Measurements from ENCODE around the gene LRRC36. TPM values are rescaled to one million over a fixed set of nuclear protein-coding genes. Genes with fewer than 3 reads are reported as not detected.
A peak's percentile ranks its signal among the peaks of the same experiment; 100 is the strongest.

Gene LRRC36
- polyA plus RNA-seq, 4 donors = 2.4 to 10.5 (median 4.7) TPM

DNA sequence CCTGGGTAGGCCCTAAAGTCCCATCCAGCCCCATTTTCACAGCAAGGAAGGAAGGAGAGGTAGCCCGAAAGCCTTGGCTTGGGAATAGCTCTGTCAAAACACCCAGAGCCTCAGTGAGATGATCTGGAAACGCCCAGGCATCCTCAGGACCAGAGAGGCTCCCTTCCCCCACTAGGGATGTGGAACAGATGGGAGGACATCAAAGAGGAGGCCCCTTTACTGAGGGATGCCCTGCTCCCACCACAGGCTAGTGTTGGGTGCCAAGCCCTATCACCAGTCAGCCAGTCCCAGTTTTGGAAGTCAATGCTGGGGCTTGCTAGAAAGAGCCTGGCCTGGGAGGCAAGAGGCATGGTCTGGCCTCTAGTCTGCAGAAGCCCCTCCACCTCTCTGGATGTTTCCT lies 62.0 kb downstream of the LRRC36 start:
- DNase-seq (ENCODE audit: low read depth in 4 of 4, low spot score in 2 of 4) = no peak

DNA sequence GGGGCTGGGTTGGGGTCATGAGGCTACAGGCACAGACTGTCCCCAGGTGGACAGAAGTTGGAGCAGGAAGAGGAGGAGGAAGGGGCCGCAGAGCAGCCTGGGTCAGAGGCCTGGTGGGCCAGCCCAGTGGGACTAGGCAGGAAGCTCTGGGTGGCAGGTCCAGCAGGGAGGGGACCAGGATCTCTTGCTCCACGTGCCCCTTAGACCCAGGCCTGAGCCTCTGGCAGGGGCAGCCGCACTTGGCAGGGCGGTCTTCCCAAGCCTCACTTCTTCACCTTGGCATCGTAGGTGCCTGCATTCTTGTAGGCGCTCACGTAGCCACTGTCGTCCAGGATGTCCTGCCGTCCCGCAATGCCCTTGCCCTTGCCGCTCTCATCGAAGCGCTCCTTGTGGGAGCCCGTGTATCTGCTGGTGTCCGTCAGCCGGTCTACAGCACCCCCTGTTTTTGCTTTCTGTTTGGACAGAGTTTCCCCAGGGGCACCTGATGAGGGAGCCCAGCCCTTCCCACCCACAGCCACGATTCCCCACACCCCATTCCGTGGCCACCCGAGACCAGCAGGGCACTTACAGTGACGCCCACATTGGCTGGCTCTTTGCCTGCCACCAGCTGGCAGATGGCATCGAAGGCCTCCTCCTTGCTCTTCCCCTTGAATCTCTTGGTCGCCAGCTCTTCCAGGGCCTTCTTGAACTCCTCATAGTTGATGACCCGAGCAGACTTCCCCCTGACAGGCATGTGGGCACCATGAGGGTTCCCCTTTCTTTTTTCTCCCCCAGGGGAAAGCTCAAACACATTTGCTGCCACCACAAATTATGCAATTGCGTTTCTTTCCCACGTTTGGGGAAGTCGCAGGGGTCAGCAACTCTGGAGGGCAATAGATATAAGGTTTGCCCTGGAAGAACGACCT lies 63.5 kb downstream of the LRRC36 start:
- DNase-seq (ENCODE audit: low read depth in 4 of 4, low spot score in 2 of 4) = no peak

DNA sequence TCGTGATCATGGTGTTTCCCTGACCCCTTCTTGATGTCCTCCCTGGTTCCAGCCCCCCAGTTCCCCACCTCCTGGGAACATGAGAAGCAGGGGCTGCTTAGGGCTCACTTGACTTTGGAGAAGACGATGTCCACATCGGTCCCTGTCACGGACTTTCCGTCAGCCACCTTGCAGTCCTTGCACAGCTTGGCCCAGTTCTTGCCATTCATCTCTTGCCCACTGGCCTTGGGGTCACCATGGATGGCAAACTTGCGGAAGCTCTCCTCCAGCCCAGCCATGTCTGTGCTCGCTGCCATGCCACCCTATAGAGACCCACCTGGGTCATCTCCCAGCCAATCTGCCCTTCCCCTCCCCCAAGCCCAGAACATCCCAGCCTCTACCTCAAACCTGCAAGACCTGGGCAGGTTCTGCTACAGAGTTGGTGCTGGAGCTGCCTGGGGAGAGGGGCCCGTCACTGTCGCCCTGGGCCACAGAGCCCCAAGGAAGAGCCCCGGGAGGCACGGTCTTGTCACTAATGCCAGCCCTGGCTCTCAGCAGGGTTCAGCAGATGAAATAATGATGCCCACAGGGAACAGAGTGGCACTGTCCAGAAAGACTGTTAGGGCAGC lies 64.3 kb downstream of the LRRC36 start:
- no peak for DNase-seq (ENCODE audit: low read depth in 4 of 4, low spot score in 2 of 4)

DNA sequence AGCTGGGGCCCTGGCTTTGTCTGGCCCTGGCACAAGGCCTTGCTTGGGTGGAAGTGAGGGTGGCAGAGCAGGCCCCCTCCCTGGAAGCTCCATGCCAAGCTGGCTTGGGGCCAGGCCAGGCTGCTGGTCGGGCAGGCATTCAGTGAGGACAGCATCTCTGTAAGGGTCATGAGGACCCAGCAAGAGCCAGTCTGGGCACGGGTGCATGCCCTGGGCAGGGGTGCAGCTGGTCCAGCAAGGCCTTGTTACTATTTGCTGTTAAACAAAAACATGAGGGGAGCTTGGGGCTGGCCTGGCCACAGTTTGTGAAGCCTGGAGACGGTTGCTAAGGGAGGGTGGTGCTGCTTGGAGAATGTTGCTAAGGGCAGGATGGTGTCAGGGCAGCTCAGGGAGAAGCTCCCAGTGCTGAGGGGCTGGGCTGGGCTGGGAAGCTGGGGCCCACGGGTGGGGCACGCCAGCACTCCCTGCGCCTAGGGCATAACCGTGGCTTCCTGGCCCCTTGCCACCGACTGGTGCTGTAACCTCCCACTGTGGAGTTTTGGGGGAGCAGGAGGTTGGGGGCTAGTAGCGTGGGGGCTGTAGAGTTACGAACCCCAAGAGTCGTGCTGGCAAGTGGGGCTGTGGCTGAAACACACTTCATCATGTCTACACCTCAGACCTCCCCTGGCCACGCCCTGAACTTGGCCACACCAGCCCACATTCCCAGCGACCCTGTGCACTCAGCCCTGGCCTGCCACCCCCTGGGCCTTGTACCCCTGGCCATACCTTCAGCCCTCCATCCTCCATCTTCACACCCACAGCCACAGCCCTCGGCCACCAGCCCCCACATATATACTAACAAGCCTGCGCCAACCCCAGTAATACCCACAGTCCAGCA lies 65.0 kb downstream of the LRRC36 start:
- DNase-seq (ENCODE audit: low read depth in 4 of 4, low spot score in 2 of 4) = no peak

GRCh38 chr16:67392301-67393059 lies 65.9 kb downstream of the LRRC36 start:
- DNase-seq (ENCODE audit: low read depth in 4 of 4, low spot score in 2 of 4) = no peak

GRCh38 chr16:67393111-67393787 lies 66.6 kb downstream of the LRRC36 start, which contains the start of gene TPPP3:
Gene TPPP3 (minus strand): TSS chr16:67393498. CDS start chr16:67391111, 2,387 bp downstream.
- DNase-seq (ENCODE audit: low read depth in 4 of 4, low spot score in 2 of 4) = peak in 1 of 4 donors; percentile 78

DNA sequence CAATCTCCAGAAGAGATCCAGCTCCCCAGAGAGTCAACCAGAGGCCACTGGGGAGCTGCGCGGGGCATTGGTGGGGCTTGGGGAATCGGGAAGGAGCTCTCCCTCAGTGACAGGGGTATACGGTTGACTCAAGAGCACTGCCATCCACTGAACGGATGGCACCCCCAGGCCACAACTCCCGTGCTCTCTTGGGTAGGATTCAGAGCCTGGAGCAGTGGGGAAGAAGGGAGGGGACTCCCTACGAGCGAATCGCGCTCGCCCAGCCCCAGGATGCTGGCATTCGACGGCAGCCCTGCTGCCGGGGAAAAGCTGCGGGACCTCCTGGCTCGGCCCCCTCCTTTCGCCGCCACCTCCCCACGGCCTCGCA lies 67.2 kb downstream of the LRRC36 start:
- no peak for DNase-seq (ENCODE audit: low read depth in 4 of 4, low spot score in 2 of 4)

- DNase-seq (ENCODE audit: low read depth in 4 of 4, low spot score in 2 of 4) = no peak
Observed at GRCh38 chr16:67394155-67395104, 67.8 kb downstream of the LRRC36 start.

GRCh38 chr16:67395105-67395457 lies 68.5 kb downstream of the LRRC36 start:
- DNase-seq (ENCODE audit: low read depth in 4 of 4, low spot score in 2 of 4) = no peak

- no peak for DNase-seq (ENCODE audit: low read depth in 4 of 4, low spot score in 2 of 4)
Observed at GRCh38 chr16:67395458-67396158, 69.0 kb downstream of the LRRC36 start.

- peak in 2 of 4 donors; percentile 77 to 82 for DNase-seq (ENCODE audit: low read depth in 4 of 4, low spot score in 2 of 4)
Observed at GRCh38 chr16:67396159-67397035, 69.8 kb downstream of the LRRC36 start.

GRCh38 chr16:67397036-67397801 lies 70.6 kb downstream of the LRRC36 start:
- DNase-seq (ENCODE audit: low read depth in 4 of 4, low spot score in 2 of 4) = no peak

GRCh38 chr16:67397812-67398545 lies 71.4 kb downstream of the LRRC36 start:
- no peak for DNase-seq (ENCODE audit: low read depth in 4 of 4, low spot score in 2 of 4)

GRCh38 chr16:67398546-67399217 lies 72.1 kb downstream of the LRRC36 start:
- no peak for DNase-seq (ENCODE audit: low read depth in 4 of 4, low spot score in 2 of 4)

GRCh38 chr16:67399218-67399733 lies 72.7 kb downstream of the LRRC36 start:
- no peak for DNase-seq (ENCODE audit: low read depth in 4 of 4, low spot score in 2 of 4)

Measured in left renal cortex interstitium (tissue), 4 donors.